HepG2 (cell line): ENCODE measurements around the gene ATP9A. TPM values are rescaled to one million over a fixed set of nuclear protein-coding genes. Genes with fewer than 3 reads are reported as not detected.
A peak's percentile ranks its signal among the peaks of the same experiment; 100 is the strongest.

ENCODE experiments used
- FOXK1 ChIP-seq: sonication (generic); formaldehyde crosslinking; IDR thresholded peaks from 2 replicates; pipeline ENCODE4 v1.4.0; 2020; ENCODE audit warnings: low read depth, missing genetic modification reagents, borderline replicate concordance
- KLF11 ChIP-seq: IDR thresholded peaks from 2 replicates; pipeline ENCODE4 v1.6.1; 2016; ENCODE audit warnings: missing compliant biosample characterization
- POLR2AphosphoS2 ChIP-seq: IDR thresholded peaks from 2 replicates; pipeline ENCODE4 v1.6.1; 2011; ENCODE audit warnings: low read depth, low read length, improper control_type of control experiment
- SCMH1 ChIP-seq: sonication (generic); formaldehyde crosslinking; IDR thresholded peaks from 2 replicates; pipeline ENCODE4 v1.9.0; 2021; ENCODE audit warnings: missing genetic modification reagents, mild to moderate bottlenecking, borderline replicate concordance
- U2AF2 ChIP-seq: fragments of 200-400 bp; formaldehyde crosslinking; IDR thresholded peaks from 2 replicates; pipeline ENCODE4 v1.6.1; 2017; ENCODE audit warnings: low read depth, mild to moderate bottlenecking, low read length
- ZNF670 ChIP-seq: sonication (generic); formaldehyde crosslinking; IDR thresholded peaks from 2 replicates; pipeline ENCODE4 v1.8.0; 2022; ENCODE audit warnings: mild to moderate bottlenecking, missing genetic modification reagents, borderline replicate concordance
- polyA plus RNA-seq, 8 experiments: library from polyadenylated mRNA; depleted of rRNA in 3 of 8; stranded (reverse) in 7 of 8; unstranded in 1 of 8; fragments of >200 nt; fragmentation: Illumina TruSeq in 4 of 8; extraction: Trizol in 4 of 8; gene quantifications; 2 replicates each; pipeline versions ENCODE4 v1.2.1 to v1.2.3, GENCODE V29; 2011 to 2016; ENCODE audit warnings: low read depth in 4 of 8, missing spikeins in 1 of 8, mixed read lengths in 1 of 8; ENCODE audit not compliant: insufficient read depth in 1 of 8
- total RNA-seq, 5 experiments: library from RNA; depleted of rRNA; stranded (reverse); fragments of >200 nt; fragmentation: Illumina TruSeq; extraction: Trizol; gene quantifications; 2 replicates each; pipeline ENCODE4 v1.2.3, GENCODE V29; 2016; ENCODE audit warnings: low read depth in 1 of 5
- TF ChIP-seq, protein P1 (sequence below): sonication (generic); formaldehyde crosslinking; IDR thresholded peaks from 2 replicates; pipeline ENCODE4 v1.5.0; 2020; ENCODE audit warnings: mild to moderate bottlenecking, missing genetic modification reagents, borderline replicate concordance
- TF ChIP-seq, protein P2 (sequence below): sonication (generic); formaldehyde crosslinking; IDR thresholded peaks from 2 replicates; pipeline ENCODE4 v1.4.0; 2020; ENCODE audit warnings: missing genetic modification reagents
- TF ChIP-seq, protein P3 (sequence below): sonication (generic); formaldehyde crosslinking; IDR thresholded peaks from 2 replicates; pipeline ENCODE4 v1.4.0; 2020; ENCODE audit warnings: missing genetic modification reagents
- TF ChIP-seq, protein P4 (sequence below): sonication (generic); formaldehyde crosslinking; IDR thresholded peaks from 2 replicates; pipeline ENCODE4 v1.4.0; 2020; ENCODE audit warnings: missing genetic modification reagents, borderline replicate concordance

ATP9A gene
- total and polyA plus RNA-seq, 2 of the 13 experiments (the other 11 are each of a cell fraction or from before 2014, with no cell fraction given) = 11.8 to 18.5 TPM

DNA sequence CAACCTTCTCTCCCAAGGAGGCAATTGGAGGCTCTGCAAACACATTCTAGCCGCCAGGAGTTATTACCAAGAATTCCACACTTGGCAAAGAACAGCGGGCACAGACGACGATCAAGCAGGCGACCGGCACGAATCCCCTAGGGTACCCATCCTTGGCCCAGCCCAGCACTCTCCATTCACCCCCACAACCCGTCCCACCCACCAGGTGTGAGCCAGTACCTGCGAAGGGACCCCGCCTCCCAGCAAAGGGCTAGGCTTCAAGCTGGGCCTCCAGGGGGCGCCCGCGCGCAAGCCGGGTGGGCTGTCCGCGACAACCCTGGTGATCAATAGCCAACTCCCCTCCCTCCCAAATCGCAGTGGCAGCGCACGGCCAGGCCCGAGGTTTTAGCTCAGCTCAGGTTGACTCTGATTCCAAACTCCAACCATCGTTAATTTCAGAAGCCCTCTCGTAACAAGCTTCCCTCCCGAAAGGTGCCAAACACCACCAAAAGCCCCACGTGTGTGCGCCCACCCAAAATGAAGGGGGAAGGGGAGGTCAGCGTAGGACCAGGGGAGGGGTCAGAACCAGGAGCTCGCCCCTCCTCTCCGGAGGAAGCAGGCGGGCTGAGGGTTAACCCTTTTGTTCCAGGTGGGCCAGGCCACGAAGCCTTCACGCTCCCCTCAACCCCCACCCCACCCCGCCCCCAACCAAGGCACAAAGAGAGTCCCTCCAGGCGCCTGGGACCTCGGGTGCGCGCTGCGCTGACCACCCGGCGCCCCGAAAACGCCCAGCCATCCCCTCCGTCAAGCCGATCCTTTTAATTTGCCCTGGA is 32.1 kb upstream of the ATP9A start (continued):
- TF ChIP-seq, protein P1, sequence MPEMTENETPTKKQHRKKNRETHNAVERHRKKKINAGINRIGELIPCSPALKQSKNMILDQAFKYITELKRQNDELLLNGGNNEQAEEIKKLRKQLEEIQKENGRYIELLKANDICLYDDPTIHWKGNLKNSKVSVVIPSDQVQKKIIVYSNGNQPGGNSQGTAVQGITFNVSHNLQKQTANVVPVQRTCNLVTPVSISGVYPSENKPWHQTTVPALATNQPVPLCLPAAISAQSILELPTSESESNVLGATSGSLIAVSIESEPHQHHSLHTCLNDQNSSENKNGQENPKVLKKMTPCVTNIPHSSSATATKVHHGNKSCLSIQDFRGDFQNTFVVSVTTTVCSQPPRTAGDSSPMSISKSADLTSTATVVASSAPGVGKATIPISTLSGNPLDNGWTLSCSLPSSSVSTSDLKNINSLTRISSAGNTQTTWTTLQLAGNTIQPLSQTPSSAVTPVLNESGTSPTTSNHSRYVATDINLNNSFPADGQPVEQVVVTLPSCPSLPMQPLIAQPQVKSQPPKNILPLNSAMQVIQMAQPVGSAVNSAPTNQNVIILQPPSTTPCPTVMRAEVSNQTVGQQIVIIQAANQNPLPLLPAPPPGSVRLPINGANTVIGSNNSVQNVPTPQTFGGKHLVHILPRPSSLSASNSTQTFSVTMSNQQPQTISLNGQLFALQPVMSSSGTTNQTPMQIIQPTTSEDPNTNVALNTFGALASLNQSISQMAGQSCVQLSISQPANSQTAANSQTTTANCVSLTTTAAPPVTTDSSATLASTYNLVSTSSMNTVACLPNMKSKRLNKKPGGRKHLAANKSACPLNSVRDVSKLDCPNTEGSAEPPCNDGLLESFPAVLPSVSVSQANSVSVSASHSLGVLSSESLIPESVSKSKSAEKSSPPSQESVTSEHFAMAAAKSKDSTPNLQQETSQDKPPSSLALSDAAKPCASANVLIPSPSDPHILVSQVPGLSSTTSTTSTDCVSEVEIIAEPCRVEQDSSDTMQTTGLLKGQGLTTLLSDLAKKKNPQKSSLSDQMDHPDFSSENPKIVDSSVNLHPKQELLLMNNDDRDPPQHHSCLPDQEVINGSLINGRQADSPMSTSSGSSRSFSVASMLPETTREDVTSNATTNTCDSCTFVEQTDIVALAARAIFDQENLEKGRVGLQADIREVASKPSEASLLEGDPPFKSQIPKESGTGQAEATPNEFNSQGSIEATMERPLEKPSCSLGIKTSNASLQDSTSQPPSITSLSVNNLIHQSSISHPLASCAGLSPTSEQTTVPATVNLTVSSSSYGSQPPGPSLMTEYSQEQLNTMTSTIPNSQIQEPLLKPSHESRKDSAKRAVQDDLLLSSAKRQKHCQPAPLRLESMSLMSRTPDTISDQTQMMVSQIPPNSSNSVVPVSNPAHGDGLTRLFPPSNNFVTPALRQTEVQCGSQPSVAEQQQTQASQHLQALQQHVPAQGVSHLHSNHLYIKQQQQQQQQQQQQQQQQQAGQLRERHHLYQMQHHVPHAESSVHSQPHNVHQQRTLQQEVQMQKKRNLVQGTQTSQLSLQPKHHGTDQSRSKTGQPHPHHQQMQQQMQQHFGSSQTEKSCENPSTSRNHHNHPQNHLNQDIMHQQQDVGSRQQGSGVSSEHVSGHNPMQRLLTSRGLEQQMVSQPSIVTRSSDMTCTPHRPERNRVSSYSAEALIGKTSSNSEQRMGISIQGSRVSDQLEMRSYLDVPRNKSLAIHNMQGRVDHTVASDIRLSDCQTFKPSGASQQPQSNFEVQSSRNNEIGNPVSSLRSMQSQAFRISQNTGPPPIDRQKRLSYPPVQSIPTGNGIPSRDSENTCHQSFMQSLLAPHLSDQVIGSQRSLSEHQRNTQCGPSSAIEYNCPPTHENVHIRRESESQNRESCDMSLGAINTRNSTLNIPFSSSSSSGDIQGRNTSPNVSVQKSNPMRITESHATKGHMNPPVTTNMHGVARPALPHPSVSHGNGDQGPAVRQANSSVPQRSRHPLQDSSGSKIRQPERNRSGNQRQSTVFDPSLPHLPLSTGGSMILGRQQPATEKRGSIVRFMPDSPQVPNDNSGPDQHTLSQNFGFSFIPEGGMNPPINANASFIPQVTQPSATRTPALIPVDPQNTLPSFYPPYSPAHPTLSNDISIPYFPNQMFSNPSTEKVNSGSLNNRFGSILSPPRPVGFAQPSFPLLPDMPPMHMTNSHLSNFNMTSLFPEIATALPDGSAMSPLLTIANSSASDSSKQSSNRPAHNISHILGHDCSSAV (CRISPR knock-in tag) = no peak
- TF ChIP-seq POLR2AphosphoS2 (no peak), FOXK1 (CRISPR knock-in tag) (peak; percentile 57; the same call in 1 of the 2 replicates), KLF11 (CRISPR knock-in tag) (no peak), ZNF670 (CRISPR knock-in tag) (peak; percentile 96), SCMH1 (CRISPR knock-in tag) (no peak), U2AF2 (0 out of 2 replicates have a peak, but pooled peaks have one; percentile 16)
- TF ChIP-seq, protein P2, sequence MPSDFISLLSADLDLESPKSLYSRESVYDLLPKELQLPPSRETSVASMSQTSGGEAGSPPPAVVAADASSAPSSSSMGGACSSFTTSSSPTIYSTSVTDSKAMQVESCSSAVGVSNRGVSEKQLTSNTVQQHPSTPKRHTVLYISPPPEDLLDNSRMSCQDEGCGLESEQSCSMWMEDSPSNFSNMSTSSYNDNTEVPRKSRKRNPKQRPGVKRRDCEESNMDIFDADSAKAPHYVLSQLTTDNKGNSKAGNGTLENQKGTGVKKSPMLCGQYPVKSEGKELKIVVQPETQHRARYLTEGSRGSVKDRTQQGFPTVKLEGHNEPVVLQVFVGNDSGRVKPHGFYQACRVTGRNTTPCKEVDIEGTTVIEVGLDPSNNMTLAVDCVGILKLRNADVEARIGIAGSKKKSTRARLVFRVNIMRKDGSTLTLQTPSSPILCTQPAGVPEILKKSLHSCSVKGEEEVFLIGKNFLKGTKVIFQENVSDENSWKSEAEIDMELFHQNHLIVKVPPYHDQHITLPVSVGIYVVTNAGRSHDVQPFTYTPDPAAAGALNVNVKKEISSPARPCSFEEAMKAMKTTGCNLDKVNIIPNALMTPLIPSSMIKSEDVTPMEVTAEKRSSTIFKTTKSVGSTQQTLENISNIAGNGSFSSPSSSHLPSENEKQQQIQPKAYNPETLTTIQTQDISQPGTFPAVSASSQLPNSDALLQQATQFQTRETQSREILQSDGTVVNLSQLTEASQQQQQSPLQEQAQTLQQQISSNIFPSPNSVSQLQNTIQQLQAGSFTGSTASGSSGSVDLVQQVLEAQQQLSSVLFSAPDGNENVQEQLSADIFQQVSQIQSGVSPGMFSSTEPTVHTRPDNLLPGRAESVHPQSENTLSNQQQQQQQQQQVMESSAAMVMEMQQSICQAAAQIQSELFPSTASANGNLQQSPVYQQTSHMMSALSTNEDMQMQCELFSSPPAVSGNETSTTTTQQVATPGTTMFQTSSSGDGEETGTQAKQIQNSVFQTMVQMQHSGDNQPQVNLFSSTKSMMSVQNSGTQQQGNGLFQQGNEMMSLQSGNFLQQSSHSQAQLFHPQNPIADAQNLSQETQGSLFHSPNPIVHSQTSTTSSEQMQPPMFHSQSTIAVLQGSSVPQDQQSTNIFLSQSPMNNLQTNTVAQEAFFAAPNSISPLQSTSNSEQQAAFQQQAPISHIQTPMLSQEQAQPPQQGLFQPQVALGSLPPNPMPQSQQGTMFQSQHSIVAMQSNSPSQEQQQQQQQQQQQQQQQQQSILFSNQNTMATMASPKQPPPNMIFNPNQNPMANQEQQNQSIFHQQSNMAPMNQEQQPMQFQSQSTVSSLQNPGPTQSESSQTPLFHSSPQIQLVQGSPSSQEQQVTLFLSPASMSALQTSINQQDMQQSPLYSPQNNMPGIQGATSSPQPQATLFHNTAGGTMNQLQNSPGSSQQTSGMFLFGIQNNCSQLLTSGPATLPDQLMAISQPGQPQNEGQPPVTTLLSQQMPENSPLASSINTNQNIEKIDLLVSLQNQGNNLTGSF = no peak
- TF ChIP-seq, protein P3, sequence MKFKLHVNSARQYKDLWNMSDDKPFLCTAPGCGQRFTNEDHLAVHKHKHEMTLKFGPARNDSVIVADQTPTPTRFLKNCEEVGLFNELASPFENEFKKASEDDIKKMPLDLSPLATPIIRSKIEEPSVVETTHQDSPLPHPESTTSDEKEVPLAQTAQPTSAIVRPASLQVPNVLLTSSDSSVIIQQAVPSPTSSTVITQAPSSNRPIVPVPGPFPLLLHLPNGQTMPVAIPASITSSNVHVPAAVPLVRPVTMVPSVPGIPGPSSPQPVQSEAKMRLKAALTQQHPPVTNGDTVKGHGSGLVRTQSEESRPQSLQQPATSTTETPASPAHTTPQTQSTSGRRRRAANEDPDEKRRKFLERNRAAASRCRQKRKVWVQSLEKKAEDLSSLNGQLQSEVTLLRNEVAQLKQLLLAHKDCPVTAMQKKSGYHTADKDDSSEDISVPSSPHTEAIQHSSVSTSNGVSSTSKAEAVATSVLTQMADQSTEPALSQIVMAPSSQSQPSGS (CRISPR knock-in tag) = no peak
- TF ChIP-seq, protein P4, sequence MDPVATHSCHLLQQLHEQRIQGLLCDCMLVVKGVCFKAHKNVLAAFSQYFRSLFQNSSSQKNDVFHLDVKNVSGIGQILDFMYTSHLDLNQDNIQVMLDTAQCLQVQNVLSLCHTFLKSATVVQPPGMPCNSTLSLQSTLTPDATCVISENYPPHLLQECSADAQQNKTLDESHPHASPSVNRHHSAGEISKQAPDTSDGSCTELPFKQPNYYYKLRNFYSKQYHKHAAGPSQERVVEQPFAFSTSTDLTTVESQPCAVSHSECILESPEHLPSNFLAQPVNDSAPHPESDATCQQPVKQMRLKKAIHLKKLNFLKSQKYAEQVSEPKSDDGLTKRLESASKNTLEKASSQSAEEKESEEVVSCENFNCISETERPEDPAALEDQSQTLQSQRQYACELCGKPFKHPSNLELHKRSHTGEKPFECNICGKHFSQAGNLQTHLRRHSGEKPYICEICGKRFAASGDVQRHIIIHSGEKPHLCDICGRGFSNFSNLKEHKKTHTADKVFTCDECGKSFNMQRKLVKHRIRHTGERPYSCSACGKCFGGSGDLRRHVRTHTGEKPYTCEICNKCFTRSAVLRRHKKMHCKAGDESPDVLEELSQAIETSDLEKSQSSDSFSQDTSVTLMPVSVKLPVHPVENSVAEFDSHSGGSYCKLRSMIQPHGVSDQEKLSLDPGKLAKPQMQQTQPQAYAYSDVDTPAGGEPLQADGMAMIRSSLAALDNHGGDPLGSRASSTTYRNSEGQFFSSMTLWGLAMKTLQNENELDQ (CRISPR knock-in tag) = no peak
